Transverse colon (tissue), 4 donors: Measurements from ENCODE around the gene CLK4.

Experiments used
- CTCF ChIP-seq, 5 experiments: fragments of 200-600 bp in 3 of 5; fragments of 450-650 bp in 2 of 5; sonication (generic) in 3 of 5; IDR thresholded peaks; 1 replicate in 2 of 5; 2 replicates in 3 of 5; pipeline ENCODE4 v1.5.1; 2016 to 2017; ENCODE audit warnings: antibody characterized with exemption in 5 of 5, inconsistent platforms in 3 of 5, mild to moderate bottlenecking in 2 of 5, moderate library complexity in 1 of 5
- EP300 ChIP-seq: sonication (generic); formaldehyde crosslinking; IDR thresholded peaks from one replicate; pipeline ENCODE4 v1.6.1; 2017; ENCODE audit warnings: antibody characterized with exemption, low read depth
- POLR2A ChIP-seq: fragments of 450-650 bp; IDR thresholded peaks from one replicate; pipeline ENCODE4 v1.6.1; 2016; ENCODE audit warnings: antibody characterized with exemption, mild to moderate bottlenecking, moderate library complexity
- POLR2AphosphoS5 ChIP-seq, 3 donors: sonication (generic); formaldehyde crosslinking; IDR thresholded peaks; one replicate each; pipeline ENCODE4 v1.6.1; 2016; ENCODE audit warnings: antibody characterized with exemption in 3 of 3

GRCh38 chr5:178589180-178590140 lies 37.4 kb downstream of the CLK4 start:
- TF ChIP-seq CTCF (IDR thresholded peaks at IDR 0.05): no peak
- no peak for TF ChIP-seq POLR2A
- TF ChIP-seq EP300: no peak
- no peak for TF ChIP-seq POLR2AphosphoS5 (IDR thresholded peaks at IDR 0.05)
